GM21515 (cell line): ENCODE data around the gene VMP1.
A peak's percentile ranks its signal among the peaks of the same experiment; 100 is the strongest.
"Not testable (repeated sequence)": the region's sequence is repeated elsewhere in the genome, so short reads cannot be mapped to it uniquely, and the experiment has no call there.

Experiments used
- ATAC-seq: cut with Tn5 transposase; IDR thresholded peaks from one replicate; pipeline ENCODE4 v1.9.1; 2021; ENCODE audit not compliant: unreplicated experiment

The VMP1 gene

DNA sequence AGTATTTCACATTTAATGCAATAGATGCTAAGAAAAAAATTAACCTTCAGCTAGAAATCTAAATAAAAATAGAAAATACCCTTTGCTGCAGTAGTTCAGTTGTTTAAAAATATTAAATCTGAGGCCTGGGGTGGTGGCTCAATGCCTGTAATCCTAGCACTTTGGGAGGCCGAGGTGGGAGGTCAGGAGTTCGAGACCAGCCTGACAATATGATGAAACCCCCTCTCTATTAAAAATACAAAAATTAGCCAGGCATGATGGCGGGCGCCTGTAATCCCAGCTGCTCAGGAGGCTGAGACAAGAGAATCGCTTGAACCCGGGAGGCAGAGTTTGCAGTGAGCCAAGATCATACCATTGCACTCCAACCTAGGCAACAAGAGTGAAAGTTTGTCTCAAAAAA lies 98.9 kb downstream of the VMP1 start:
- ATAC-seq: not testable (repeated sequence)

- no peak for ATAC-seq
These were observed 100.5 kb downstream of the VMP1 start for GRCh38 chr17:59807892-59808509.

GRCh38 chr17:59810894-59811153 lies 103.4 kb downstream of the VMP1 start:
- ATAC-seq: no peak

DNA sequence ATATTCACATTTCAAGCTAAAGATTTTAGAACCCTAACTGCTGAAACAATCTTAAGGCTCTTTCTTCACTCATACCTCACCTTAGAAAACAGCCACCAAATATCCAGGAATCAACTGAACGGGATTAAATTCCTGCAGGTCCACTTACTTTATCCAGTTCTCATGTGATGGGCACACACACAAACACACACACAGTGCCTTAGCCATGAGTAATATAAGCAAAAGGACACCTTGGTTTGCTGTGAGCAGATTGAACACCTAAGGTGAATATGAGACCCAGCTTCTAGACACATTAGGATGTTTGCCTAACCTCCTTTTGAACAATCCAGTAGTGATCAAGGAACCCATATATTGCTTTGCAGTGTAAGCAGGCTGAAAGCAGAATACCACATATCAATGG lies 103.8 kb downstream of the VMP1 start:
- no peak for ATAC-seq

- no peak for ATAC-seq
These were observed 104.7 kb downstream of the VMP1 start for GRCh38 chr17:59812139-59812538.

DNA sequence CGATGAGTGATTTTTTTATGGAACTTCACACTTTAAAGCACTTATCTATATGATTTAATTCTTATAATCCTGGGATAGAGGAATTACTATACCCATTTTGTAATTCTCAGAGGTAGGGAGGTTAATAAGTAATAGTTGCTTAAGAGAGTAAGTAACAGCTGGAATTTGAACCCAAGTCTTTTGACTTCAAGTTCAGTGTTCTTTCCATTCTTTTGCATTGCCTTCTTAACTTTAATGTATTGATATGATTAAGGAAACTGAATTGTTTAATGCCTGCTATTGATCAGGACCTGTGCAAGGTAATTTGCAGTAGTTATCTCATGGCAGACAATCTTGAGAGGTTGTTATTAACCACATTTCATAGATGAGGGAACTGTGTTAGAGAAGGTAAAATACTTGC lies 106.8 kb downstream of the VMP1 start:
- no peak for ATAC-seq

DNA sequence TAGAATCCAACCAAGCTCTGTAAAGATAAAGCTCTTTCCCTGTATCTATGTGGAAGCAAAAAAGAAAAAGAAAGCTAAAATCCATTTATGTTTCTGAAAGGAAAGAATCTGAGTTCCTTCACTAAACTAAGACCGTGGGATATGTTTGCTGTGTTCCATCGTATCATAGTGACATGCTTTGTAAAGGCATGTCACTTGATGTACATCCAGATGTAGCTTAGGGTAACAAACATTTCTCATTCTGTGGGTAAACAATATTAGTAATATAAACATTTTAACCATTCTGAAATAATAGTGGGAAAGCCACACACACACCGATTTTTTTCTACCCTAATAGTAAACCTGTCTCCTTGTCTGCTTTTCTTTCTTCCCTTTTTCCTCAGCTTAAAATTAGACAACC lies 107.2 kb downstream of the VMP1 start:
- no peak for ATAC-seq

GRCh38 chr17:59815965-59816364 lies 108.5 kb downstream of the VMP1 start:
- ATAC-seq: no peak

DNA sequence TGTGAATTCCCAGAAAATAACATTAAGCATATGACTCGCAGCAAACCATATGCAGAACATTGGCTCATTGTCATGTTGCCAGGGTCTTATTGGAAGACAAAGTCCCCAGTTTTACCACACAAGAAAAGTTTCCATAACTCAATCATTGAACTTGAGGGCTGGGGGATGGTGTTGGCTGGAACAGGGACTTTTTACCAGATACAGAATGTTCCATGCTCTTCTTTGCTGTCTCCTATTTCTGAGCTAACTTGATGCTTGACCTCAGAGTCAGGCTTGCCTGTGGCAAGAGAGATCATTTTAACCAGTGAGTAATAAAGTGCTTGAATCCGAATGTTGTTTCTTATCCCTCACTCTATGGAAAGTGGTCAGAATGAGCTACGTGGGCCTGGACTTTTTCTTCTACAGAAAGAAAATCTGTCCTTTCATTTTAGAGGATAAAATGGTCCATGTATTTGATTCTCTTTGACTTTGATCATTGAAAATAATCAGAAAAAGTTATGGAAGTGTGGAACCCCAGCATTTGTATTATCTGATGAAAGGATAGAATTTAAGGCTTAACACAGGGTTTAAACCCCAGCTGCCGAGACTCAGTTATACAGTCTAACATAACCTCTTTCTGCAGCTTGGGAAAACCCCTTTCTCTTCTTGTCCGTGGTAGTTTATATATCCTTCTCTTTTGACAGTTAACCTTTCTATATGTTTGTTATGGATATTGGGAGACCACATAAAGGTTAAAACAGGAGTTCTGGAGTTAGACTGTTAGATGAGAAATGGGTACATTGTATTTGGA lies 118.3 kb downstream of the VMP1 start:
- no peak for ATAC-seq

DNA sequence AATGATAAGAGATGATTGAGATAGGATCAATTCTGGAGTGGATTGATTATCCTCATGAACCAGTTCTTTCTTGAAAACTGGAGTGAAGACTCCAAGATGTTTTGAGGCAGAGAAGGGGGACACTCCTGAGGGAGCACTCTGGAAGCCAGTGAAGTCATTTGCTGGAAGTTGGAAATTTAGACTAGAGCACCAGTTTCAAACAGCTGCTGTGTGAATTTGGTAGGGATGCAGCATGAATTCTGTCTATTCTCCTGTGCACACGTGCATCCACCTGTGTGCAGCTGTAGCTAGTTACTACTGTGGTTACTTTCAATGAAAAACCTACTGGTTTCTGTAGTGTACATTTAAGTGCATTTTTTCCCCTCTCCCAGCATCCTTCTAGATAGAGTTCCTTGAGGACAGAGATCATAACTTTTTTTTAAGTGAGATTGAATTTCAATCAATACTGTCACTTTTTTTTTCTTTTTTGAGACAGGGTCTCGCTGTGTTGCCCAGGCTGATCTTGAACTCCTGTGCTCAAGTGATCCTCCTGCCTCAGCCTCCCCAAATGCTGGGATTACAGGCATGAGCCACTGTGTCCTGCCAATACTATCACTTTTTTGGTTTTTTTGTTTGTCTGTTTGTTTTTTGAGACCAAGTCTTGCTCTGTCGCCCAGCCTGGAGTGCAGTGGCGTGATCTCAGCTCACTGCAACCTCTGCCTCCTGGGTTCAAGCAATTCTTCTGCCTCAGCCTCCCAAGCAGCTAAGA lies 119.4 kb downstream of the VMP1 start:
- no peak for ATAC-seq

- no peak for ATAC-seq
These were observed 120.4 kb downstream of the VMP1 start for GRCh38 chr17:59827721-59828477.

- no peak for ATAC-seq
These were observed 121.0 kb downstream of the VMP1 start for GRCh38 chr17:59828478-59828760.

- ATAC-seq: not testable (repeated sequence)
These were observed 121.4 kb downstream of the VMP1 start for GRCh38 chr17:59828819-59829216.

- peak; percentile 77 for ATAC-seq
These were observed 122.0 kb downstream of the VMP1 start for GRCh38 chr17:59829217-59830006.

GRCh38 chr17:59830007-59830630 lies 122.7 kb downstream of the VMP1 start:
- ATAC-seq: no peak

DNA sequence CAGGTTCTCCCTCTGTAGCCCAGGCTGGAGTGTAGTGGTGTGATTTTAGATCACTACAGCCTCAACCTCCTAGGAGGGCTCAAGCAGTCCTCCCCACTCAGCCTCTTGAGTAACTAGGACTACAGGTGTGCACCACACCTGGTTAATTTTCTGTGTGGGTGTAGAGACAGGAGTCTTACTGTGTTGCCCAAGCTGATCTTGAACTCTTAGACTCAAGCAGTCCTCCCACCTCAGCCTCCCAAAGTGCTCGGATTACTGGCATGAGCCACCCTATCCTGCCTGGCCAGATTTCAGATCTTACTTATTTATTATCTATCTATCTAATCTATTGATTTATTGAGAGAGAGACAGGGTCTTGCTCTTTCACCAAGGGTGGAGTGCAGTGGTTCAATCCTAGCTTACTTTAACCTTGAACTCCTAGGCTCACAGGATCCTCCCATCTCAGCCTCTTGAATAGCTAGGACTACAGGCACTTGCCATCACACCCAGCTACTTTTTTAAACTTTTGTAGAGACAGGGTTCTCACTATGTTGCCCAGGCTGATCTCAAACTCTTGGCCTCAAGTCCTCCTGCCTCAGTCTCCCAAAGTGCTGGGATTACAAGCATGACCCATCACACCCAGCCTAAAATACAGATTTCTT lies 123.5 kb downstream of the VMP1 start:
- ATAC-seq: no peak

DNA sequence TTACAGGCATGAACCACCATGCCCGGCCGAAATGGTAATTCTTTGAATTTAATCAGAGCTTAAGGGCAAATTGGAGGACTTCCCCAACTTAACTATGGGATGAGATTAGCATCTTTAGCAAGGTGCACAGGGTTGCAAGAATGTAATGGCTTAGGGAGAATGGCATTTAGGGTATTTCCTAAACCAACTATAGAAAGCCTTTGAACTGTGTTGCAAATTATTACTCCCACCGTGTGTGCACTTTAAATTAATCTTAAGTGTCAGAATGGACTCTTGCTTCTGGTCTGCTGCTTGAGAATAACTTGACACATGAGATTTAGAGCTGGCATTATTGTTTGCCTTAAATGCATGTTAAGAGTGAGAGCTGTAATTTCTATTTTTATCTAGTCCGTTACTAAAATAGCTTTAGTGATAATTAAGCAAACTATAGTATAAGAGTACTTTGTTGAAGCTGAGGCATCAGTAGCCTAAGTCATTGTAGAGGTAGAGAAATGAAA lies 125.5 kb downstream of the VMP1 start:
- no peak for ATAC-seq

- peak; percentile 67 for ATAC-seq
These were observed 130.0 kb downstream of the VMP1 start for GRCh38 chr17:59837308-59838051.
